HG02798 (cell line): Measurements from ENCODE around the gene CPB2.

Experiments
- ATAC-seq: cut with Tn5 transposase; IDR thresholded peaks from one replicate; pipeline ENCODE4 v1.9.1; 2021; ENCODE audit warnings: mild to moderate bottlenecking; ENCODE audit not compliant: unreplicated experiment, poor library complexity

CPB2 gene

DNA sequence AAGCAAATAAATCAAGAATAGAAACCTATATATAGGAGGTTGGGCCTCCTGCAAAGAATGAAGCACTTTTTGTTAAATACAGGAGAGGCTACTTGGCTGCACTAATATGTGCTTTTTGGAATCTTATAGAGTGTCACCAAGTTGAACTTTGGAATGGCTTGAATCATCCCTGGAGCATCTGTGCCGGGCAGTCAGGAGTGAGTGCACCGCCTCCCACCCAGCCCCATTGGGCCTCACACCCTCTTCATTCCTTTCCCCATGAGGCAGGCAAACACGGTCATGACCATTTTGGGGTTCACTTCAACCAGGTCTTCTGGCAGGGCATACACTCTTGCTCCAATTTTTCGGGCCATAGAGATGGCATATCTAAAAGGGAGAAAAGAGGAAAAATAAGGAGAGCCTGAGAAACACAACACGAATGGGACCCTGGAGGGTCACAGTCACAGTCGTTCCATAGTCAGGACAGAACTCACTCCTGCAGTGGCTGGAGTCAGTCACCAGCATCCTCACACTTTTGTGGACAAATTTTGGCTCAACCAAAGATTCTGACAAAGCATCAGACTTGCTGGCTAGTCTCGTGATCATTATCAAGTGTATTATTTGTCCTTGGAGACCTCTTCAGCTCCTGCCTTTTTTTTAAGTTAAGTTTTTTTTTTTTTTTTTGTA is 22.7 kb upstream of the CPB2 start:
- ATAC-seq: no peak

GRCh38 chr13:46126552-46127357 is 21.9 kb upstream of the CPB2 start:
- peak; percentile 76 for ATAC-seq

DNA sequence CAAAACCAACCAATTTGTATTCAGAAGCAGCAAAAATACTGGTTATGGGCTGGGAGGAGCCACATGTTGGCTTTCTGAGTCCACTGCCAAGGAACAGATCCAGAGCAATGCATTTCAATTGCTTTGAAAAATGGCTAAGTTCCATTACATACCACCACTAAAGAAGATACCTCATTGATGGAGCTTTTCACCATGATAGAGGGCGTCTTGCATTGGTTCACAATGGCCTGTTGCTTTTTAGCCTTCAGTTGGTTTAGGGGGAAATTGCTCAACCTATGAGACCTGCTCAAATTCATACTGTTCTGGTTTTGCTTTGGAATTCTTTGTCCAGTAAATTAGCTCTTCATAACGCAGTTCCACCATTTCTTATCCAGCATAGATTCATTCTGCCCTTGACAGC is 21.2 kb upstream of the CPB2 start:
- ATAC-seq: no peak

- no peak for ATAC-seq
Observed at GRCh38 chr13:46124967-46125933, 20.4 kb upstream of the CPB2 start.

DNA sequence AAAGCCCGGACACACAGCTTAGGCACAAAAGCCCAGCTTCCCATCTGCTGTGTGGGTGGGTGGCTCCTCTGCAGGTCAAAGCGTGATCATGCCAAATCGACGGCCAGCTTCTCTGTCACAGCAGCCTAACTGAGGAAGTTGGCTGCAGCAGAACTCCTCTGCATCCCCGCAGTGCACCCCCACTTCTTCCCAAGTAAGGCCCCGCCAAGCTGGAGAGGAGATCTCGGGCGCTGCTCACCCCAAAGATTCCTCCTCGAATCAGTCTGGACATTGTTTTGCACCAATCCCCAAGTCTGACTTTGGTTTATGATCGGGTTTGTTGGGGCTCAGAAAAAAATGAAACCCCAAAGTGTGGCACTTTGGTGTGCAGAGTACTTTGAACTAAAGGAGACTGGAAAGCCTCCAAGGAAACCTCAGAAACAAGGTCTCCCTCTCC is 19.7 kb upstream of the CPB2 start:
- ATAC-seq: no peak

DNA sequence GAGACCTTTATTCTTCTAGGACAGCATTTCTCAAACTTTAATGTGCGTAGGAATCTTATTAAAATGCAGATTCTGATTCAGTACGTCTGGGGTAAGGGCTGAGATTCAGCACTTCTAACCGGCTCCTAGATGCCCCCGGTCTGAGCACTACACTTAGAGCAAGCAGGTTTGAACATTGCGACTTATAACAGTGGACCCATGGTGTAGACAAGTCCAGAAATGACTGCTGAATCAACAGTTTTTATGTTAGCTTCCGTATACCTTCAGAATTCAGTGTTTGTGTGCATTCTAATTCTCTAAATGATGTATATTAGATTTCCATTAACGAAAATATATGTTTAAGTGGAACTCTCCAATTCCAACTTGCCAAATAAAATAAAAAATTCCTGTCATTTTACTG is 17.5 kb upstream of the CPB2 start:
- no peak for ATAC-seq

DNA sequence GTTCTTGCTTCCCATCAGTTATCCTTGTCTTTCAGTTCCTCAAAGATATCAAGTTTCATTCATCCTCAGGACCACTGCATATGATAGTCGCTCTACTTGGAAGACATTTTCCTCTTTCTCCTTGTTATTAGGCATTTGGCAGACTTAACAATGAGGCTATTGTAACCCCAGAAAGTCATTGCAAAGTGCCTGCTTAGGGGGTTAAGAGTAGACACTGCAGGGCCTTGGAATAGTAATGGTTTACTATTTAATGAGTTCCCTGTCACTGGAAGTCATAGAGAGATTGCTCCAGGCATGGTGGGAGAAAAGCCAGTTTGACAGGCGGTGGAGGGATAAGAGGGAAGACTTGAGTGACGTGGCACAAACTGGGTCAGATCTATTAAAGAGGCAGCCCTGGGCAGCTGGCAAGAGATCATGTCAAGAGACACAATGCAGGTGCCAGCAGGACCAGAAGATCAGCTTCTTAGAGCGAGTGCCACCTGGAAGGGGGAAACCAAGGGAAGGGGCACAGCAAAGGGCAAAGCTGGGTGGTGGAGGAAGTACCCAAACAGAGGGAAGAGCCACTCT is 16.8 kb upstream of the CPB2 start:
- ATAC-seq: no peak

- no peak for ATAC-seq
Observed at GRCh38 chr13:46121033-46121432, 16.2 kb upstream of the CPB2 start.

DNA sequence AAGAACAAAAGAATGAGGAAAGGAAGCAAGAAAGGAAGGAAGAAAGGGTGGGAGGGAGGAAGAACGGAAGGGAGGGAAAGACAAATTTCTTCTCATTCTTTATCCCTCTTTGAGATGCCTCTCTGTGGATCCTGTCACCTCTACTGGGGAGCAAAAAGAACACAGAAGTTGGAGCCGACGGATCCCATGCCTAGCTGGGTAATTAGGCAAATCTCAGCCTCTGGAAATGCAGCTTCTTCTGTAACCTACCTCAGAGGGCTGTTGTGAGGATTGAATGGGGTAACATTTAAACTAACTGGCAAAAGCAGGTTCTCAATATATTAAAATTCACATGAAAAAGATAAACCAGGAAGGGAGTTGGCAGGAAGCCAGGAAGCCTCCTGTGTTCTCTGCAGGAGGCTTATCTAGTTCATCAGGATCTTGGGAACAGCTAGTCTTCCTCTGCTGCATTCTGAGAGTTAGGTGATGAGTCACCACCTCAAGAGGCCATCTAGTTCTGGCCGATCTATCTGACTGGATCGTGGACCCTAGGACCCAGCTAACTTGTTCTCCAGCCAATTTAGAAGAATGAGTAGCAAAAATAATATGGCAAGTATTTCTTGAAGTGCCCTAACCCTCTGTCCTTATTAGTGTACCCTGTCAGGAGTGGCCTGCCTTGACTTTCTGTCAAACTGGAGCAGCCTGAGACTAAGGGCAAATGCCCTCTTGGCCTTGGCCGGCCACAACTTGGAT is 15.2 kb upstream of the CPB2 start:
- no peak for ATAC-seq

GRCh38 chr13:46116653-46117502 is 12.0 kb upstream of the CPB2 start:
- ATAC-seq: no peak

DNA sequence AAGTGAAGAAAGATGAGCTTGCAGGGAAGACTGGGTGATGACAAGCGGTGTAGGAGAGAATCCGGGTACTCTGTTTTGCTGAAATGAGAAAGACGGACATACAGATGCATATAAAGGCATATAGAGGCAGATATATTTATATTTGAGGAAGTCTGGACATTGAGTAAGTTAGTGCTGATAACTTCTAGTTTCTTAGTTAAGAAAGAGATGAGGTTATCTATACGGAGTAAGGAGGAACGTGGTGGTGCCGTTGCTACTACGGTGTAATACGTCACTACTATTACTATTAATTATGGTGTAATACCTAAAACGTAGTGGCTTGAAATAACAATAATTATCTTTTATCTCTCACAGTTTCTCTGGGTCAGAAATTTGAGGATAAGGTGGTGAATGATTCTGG is 9.8 kb upstream of the CPB2 start:
- ATAC-seq: no peak

GRCh38 chr13:46113596-46113995 is 8.8 kb upstream of the CPB2 start:
- ATAC-seq: no peak

- no peak for ATAC-seq
Observed at GRCh38 chr13:46111151-46111550, 6.3 kb upstream of the CPB2 start.

DNA sequence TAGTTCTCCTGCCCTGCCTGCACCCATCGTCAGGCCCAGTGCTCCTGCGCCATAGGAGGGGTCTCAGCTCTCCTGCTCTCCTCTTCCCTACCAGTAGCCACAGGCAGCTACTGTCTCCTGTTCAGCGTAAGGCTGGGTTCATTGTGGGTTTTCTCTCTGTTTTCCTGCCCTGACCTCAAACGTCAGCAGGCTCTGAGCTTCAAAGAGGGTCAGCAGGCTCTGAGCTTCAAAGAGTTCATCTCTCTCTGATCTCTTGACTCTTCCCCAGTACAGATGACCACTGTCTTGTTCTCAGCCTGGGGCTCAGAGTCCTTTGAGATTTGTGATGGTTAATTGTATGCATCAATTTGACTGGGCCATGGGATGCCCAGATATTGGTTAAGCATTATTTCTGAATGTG is 4.6 kb upstream of the CPB2 start:
- no peak for ATAC-seq

DNA sequence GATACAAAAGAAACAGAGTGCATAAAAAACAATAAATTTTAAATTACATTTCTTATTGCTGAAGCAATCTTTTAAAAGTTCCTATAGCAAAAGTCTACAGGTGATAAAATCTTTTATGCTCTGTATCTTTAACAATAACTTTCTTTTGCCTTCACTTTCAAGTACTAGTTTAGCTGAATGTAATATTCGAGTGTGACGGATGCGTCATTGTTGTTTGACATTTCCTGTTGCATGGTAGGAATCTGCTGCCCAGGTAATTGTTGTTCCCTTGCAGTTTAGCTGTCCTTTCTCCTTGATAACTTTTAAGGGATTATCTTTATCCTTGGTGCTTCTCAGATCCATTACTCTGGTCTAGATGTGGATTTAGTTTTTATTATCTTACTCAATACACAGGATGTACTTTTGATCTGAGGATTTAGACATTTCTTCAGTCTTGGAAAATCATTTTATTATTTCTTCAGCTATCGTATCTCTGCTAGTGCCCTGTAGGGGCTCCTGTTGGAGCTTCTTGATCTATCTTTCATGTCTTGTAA is 2.1 kb upstream of the CPB2 start:
- no peak for ATAC-seq

DNA sequence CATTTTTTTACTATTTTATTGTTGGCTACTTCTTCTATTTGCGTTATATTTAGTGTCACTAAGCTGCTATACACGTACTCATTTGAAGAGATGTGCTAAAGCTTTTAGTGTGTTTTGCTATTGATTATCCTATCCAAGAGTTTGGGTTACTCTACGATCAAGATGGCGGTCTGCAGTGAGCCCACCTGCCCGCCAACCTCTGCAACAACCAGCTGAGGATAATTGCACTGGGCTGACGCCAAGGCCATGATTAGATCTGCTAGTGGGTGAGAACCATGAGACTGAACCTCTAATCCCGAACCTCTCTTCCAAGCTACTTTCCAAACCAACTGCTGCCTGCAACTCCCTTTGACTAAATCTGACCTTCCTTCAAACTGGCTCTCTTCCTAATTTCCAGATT is 1.8 kb downstream of the CPB2 start:
- ATAC-seq: no peak

GRCh38 chr13:46102255-46102605 is 2.6 kb downstream of the CPB2 start:
- no peak for ATAC-seq

DNA sequence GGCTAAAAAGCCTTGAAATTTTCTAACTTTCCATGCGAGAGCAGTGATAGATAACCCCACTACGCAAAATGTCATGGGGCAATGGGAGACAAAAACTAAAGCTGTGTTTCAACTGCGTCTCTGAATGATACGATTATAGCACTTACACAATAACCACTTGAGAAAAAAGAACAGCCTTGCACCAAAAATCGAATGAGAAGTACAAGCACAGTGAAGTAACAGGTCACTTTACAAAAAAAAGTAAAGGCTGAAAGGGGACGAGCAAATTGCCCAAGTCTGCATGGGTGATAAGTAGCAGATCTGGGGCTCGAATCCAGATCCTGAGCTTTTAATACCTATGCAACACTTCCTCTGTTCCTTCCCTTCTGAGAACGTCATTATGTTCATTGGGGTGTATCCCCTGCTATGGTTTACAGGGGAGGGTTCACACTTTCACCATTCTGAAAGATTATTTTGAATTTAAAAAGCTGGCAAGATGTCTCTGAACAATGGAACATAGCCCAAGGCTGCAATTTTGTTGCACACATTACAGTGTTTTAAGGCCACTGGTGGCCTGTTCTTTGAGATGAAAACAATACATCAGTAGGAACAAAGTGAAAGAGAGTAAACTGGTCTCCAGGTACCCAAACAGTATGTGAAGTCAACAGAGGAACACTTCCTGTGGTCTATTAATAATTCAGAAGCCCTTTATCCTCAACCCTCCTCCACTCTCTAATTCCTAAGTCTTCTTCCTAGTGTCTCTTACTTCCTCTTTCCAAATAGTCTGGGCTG is 3.2 kb downstream of the CPB2 start:
- ATAC-seq: no peak
